Right kidney (tissue), 1 donor: ENCODE data around the gene CERK.
"Not testable (repeated sequence)": the region's sequence is repeated elsewhere in the genome, so short reads cannot be mapped to it uniquely, and the experiment has no call there.

Source experiments
- DNase-seq: peaks from one replicate; pipeline ENCODE4 v3.0.0-alpha.2; 2016

The CERK gene

GRCh38 chr22:46749682-46750529 lies 11.9 kb upstream of the CERK start:
- no peak for DNase-seq

GRCh38 chr22:46748908-46749675 lies 11.0 kb upstream of the CERK start:
- DNase-seq: no peak

GRCh38 chr22:46748206-46748907 lies 10.3 kb upstream of the CERK start:
- DNase-seq: no peak

- no peak for DNase-seq
Observed at GRCh38 chr22:46747646-46748045, 9.6 kb upstream of the CERK start.

GRCh38 chr22:46746620-46747019 lies 8.6 kb upstream of the CERK start:
- no peak for DNase-seq

- no peak for DNase-seq
Observed at GRCh38 chr22:46746192-46746591, 8.1 kb upstream of the CERK start.

- DNase-seq: no peak
Observed at GRCh38 chr22:46744581-46744980, 6.5 kb upstream of the CERK start.

- DNase-seq: no peak
Observed at GRCh38 chr22:46742576-46743221, 4.6 kb upstream of the CERK start.

- no peak for DNase-seq
Observed at GRCh38 chr22:46741974-46742519, 4.0 kb upstream of the CERK start.

GRCh38 chr22:46740910-46741780 lies 3.1 kb upstream of the CERK start:
- DNase-seq: no peak

GRCh38 chr22:46739094-46739870 lies 1.2 kb upstream of the CERK start:
- DNase-seq: peak; percentile 68

- DNase-seq: no peak
Observed at GRCh38 chr22:46738647-46739093, 618 bp upstream of the CERK start.

- DNase-seq: peak; percentile 88
Observed at GRCh38 chr22:46737105-46737975, 712 bp downstream of the CERK start.

GRCh38 chr22:46736705-46737104 lies 1.3 kb downstream of the CERK start:
- DNase-seq: no peak

GRCh38 chr22:46735747-46736608 lies 2.1 kb downstream of the CERK start:
- DNase-seq: no peak

- DNase-seq: peak; percentile 58
Observed at GRCh38 chr22:46734830-46735453, 3.1 kb downstream of the CERK start.

GRCh38 chr22:46734213-46734722 lies 3.8 kb downstream of the CERK start:
- DNase-seq: not testable (repeated sequence)
